Neuron (in vitro differentiated cells): ENCODE results near the gene CES3.

Experiments used
- H2AFZ ChIP-seq: one replicate; pipeline ENCODE4 v1.6.1; 2013; ENCODE audit warnings: low read depth, mild to moderate bottlenecking, inconsistent platforms, low read length, moderate library complexity
- H3K27me3 ChIP-seq: one replicate; pipeline ENCODE4 v1.6.1; 2013; ENCODE audit warnings: low read length; ENCODE audit not compliant: insufficient read depth
- H3K36me3 ChIP-seq: one replicate; pipeline ENCODE4 v1.6.1; 2013; ENCODE audit warnings: low read length; ENCODE audit not compliant: insufficient read depth
- H3K4me1 ChIP-seq: one replicate; pipeline ENCODE4 v1.6.1; 2013; ENCODE audit warnings: low read length; ENCODE audit not compliant: insufficient read depth
- H3K4me3 ChIP-seq: 2 replicates; pipeline ENCODE4 v1.5.1; 2013; ENCODE audit warnings: mild to moderate bottlenecking, low read length, moderate library complexity
- H3K9me3 ChIP-seq: one replicate; pipeline ENCODE4 v1.6.1; 2013; ENCODE audit warnings: low read length

CES3 gene

DNA sequence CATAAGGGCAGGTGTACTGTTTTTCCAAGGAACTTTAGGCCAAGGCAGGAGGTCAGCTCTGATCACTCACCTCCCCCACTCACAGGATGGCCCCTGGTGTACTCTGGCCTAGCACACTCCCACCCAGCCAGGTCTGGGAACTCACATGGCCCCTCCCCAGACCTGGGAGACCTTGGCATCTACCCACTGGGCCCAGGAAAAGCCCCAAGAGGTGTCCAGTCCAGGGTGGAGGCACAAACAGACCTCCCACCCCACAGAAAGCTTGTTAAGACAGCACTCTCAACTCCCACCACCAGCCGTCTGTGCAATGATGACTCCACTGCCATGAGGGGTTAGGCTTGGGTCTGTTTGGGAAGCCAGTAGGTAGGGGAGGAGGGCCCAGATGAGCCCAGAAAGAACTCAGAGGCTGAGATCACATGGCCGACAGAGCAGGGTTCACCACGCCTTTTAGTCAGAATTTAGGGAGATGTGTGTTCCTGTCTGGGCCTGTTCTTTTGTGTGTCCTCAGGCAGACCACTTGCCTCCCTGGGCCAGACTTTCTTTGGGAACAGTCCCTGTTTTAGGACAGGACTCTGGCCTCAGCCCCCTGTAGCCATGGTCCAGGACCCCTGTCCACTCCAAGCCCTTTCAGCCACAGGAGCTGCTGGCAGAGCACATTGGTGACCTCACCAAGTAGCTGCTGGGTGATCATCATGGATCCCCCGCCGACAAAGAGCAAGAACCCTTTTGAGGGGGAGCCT is 55.8 kb downstream of the CES3 start:
- no peaks in the 10 kb centered on the region for H3K9me3 ChIP-seq
- no peaks in the 10 kb centered on the region for H3K4me1 ChIP-seq
- no peaks in the 10 kb centered on the region for H3K36me3 ChIP-seq
- H3K4me3 ChIP-seq = no peak overlapping the region
- H2AFZ ChIP-seq = no peak overlapping the region
- peaks cover 44% of the 10 kb centered on the region for H3K27me3 ChIP-seq

GRCh38 chr16:67017421-67017750 is 56.3 kb downstream of the CES3 start:
- no peak overlapping the region for H2AFZ ChIP-seq
- no peaks in the 10 kb centered on the region for H3K36me3 ChIP-seq
- H3K27me3 ChIP-seq = peaks cover 41% of the 10 kb centered on the region
- no peak overlapping the region for H3K4me3 ChIP-seq
- H3K4me1 ChIP-seq = no peaks in the 10 kb centered on the region
- H3K9me3 ChIP-seq = no peaks in the 10 kb centered on the region

- Histone ChIP-seq H3K4me3 (no peak overlapping the region), H3K9me3 (no peaks in the 10 kb centered on the region)
Measured at GRCh38 chr16:67017810-67018488, 56.9 kb downstream of the CES3 start.

DNA sequence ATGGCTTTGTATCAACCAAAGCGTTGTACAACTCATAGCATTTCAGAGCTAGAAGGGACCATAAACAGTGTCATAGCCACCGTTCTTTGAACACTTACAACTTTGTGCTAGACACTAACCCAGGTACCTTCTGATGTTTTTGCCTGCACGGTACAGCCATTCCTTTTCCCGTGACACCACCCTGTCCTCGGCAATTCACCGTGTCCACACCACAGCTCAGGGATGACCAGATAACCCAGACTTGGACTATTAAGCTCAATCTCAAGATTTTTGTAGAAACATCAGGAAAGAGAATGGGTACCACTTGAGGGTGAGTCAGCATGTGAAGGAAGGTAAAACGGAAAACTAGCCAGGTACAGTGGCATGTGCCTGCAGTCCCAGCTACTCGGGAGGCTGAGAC is 58.1 kb downstream of the CES3 start:
- Histone ChIP-seq H2AFZ (no peak overlapping the region), H3K4me1 (no peaks in the 10 kb centered on the region), H3K4me3 (no peak overlapping the region), H3K36me3 (no peaks in the 10 kb centered on the region), H3K27me3 (peaks cover 25% of the 10 kb centered on the region), H3K9me3 (no peaks in the 10 kb centered on the region)

More at GRCh38 chr16:67017810-67018488, 56.9 kb downstream of the CES3 start:
- Histone ChIP-seq H3K36me3 (no peaks in the 10 kb centered on the region), H2AFZ (no peak overlapping the region), H3K4me1 (no peaks in the 10 kb centered on the region), H3K27me3 (peaks cover 36% of the 10 kb centered on the region)

- peaks cover 5% of the 10 kb centered on the region for H3K27me3 ChIP-seq
- H3K4me1 ChIP-seq = no peaks in the 10 kb centered on the region
- no peak overlapping the region for H2AFZ ChIP-seq
- no peak overlapping the region for H3K4me3 ChIP-seq
- no peaks in the 10 kb centered on the region for H3K9me3 ChIP-seq
- H3K36me3 ChIP-seq = no peaks in the 10 kb centered on the region
Measured at GRCh38 chr16:67021321-67021720, 60.3 kb downstream of the CES3 start.

DNA sequence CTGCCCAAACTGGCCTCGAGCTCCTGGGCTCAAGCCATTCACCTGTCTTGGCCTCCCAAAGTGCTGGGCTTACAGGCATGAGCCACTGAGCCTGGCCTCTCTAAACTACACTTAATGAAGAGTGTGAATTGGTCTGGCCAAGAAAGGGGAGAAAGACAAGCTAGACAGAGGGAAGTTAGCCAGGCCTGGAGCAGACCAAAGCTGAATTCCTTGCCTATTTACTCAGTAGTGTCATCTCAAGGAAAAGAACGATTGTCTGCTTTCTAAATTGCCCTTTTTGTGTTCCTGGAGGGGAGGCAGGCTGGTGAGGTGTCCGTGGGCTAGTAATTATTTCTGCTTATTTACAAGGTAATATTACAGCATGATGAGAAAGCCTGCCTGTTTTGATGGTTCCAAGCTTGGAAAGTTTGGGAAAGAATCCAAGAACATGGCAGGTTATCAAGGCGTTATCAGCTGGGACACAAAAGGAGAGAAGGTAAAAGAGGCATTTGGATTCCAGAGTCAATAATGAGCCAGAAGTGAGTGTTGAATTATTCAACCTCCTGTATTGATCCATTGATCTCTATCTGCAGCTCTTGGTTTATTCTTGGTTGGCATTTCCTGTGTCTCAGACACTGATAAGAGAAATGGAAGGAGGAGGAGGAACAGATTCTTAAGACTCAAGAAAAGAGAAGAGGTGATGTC is 61.6 kb downstream of the CES3 start:
- no peak overlapping the region for H3K4me3 ChIP-seq
- no peaks in the 10 kb centered on the region for H3K9me3 ChIP-seq
- H3K27me3 ChIP-seq = no peaks in the 10 kb centered on the region

DNA sequence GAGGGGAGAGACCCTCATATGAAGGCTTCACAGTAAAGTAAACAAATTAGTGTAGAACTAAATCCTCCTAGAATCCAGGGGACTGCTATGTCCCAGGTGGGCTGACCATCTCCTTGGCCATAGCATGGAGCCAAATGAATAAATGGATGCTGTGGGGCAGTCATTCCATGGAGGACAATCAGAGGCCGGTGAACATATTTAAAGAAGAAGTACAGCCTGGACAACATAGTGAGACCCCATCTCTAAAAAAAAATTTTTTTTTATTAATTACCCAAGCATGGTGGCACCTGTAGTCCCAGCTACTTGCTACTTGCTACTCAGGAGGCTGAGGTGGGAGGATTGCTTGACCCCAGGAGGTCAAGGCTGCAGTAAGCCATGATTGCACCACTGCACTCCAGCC is 62.6 kb downstream of the CES3 start:
- Histone ChIP-seq H2AFZ (no peak overlapping the region), H3K4me3 (no peak overlapping the region), H3K36me3 (no peaks in the 10 kb centered on the region), H3K27me3 (no peaks in the 10 kb centered on the region), H3K4me1 (peaks cover 3% of the 10 kb centered on the region), H3K9me3 (no peaks in the 10 kb centered on the region)

More for the DNA sequence above, 61.6 kb downstream of the CES3 start:
- no peak overlapping the region for H2AFZ ChIP-seq
- H3K4me1 ChIP-seq = no peaks in the 10 kb centered on the region
- no peaks in the 10 kb centered on the region for H3K36me3 ChIP-seq
